Central memory CD8-positive, alpha-beta T cell (primary cell): Measurements from ENCODE around the gene PLEKHB1.
A peak's percentile ranks its signal among the peaks of the same experiment; 100 is the strongest.

ENCODE experiments used
- ATAC-seq: fragments of 150-1000 bp; cut with Tn5 transposase; replicated peaks from 2 replicates; pipeline ENCODE4 v1.10.0; 2022; ENCODE audit warnings: mild to moderate bottlenecking, moderate FRiP score, moderate number of reproducible peaks; ENCODE audit not compliant: poor library complexity, severe bottlenecking; ENCODE audit errors: extremely low read depth
- DNase-seq, 2 donors: peaks; one replicate each; pipeline ENCODE4 v3.0.0; 2021; ENCODE audit warnings: low spot score in 2 of 2
- H3K27ac Mint-ChIP-seq: one replicate; pipeline ENCODE4 v1.8.0; 2022; ENCODE audit warnings: low read depth, mild to moderate bottlenecking, moderate library complexity, mixed read lengths
- H3K27me3 Mint-ChIP-seq: one replicate; pipeline ENCODE4 v1.8.0; 2022; ENCODE audit warnings: mixed read lengths
- H3K36me3 Mint-ChIP-seq: one replicate; pipeline ENCODE4 v1.8.0; 2022; ENCODE audit warnings: mild to moderate bottlenecking, moderate library complexity, mixed read lengths; ENCODE audit not compliant: insufficient read depth
- H3K4me1 Mint-ChIP-seq: one replicate; pipeline ENCODE4 v1.8.0; 2022; ENCODE audit warnings: mixed read lengths
- H3K4me3 Mint-ChIP-seq: one replicate; pipeline ENCODE4 v1.8.0; 2022; ENCODE audit warnings: mild to moderate bottlenecking, moderate library complexity, mixed read lengths
- H3K9me3 Mint-ChIP-seq: one replicate; pipeline ENCODE4 v1.8.0; 2022; ENCODE audit warnings: mixed read lengths

PLEKHB1 gene

GRCh38 chr11:73651661-73652045 lies 5.3 kb downstream of the PLEKHB1 start:
- DNase-seq = no peak
- peaks cover 10% of the 10 kb centered on the region for H3K36me3 Mint-ChIP-seq
- no peak overlapping the region for H3K4me3 Mint-ChIP-seq
- no peaks in the 10 kb centered on the region for H3K9me3 Mint-ChIP-seq
- no peak for ATAC-seq
- no peak overlapping the region for H3K27ac Mint-ChIP-seq
- peaks cover 13% of the 10 kb centered on the region for H3K4me1 Mint-ChIP-seq
- no peaks in the 10 kb centered on the region for H3K27me3 Mint-ChIP-seq

DNA sequence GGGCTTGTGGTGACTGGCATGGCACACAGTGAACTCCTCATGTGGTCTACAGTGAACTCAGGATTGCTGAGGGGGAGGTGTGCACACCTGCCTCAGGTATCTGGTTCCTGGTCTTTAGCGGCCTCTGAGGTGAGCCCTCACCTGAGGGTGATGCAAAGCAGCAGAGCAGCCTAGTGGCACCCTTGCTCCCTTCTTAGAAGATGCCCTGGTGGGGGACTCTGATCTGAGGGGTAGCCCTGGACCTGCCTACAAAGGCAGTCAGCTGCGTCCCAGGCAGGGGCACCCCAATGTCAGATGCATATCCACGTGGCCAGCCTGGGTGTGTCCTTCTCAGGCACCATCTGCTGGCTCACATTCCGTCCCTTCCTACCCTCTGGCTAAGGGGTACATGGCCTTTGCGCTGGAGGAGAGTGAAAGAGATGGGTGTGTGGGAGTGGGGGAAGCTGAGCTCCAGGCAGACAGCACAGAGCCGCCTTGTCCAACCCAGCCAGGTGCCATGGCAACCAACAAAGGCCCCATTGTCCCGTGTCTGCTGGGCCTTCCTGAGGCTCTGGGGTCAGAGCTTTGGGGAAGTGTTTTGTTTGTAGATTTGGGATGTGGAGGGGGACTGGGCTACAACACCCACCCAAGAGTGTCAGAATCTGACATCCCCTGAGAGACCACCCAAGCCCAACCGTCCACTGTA lies 5.8 kb downstream of the PLEKHB1 start:
- Mint-ChIP-seq H3K36me3 (peaks cover 10% of the 10 kb centered on the region), H3K4me1 (peaks cover 10% of the 10 kb centered on the region), H3K27ac (no peak overlapping the region), H3K27me3 (no peaks in the 10 kb centered on the region), H3K9me3 (no peaks in the 10 kb centered on the region), H3K4me3 (no peak overlapping the region)
- DNase-seq = no peak
- no peak for ATAC-seq

DNA sequence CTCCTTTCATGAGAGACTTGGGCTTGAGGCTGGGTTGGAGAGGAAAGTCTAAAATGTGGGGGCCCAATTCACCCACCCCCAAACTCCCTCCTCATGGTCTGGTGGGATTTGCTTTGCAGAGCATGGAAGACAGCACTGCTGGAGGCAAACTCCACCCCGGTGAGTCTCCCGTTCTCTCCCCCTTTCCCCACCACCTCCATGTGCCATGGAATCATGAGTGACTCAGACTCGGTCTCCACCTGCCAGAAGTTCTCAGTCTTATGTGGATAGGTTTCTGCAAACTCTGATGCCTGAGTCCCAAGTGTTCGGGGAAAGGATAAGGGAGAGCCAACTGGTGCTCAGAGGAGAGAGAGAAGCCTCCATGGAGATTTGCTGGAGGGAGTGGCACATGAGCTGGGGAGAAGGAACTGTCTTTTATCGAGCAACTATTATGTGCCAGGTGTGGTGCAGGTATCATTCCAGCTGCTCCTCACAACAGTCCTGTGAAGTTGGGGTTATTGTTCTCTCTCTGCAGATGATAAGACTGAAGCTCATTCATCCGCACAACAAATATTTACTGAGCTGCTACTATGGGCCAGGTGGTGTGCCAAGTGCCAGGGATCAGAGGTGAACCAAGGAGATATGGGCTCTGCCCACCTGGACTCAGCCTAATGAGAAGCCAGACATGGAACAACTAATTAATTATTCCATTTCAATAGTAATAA lies 6.6 kb downstream of the PLEKHB1 start:
- Mint-ChIP-seq H3K4me3 (no peak overlapping the region), H3K9me3 (no peaks in the 10 kb centered on the region), H3K4me1 (peaks cover 2% of the 10 kb centered on the region), H3K27ac (no peak overlapping the region), H3K27me3 (no peaks in the 10 kb centered on the region), H3K36me3 (peaks cover 9% of the 10 kb centered on the region)
- ATAC-seq (no peak), DNase-seq (no peak)

- H3K4me3 Mint-ChIP-seq = no peak overlapping the region
- H3K27ac Mint-ChIP-seq = no peak overlapping the region
- H3K4me1 Mint-ChIP-seq = no peaks in the 10 kb centered on the region
- peaks cover 11% of the 10 kb centered on the region for H3K36me3 Mint-ChIP-seq
- H3K27me3 Mint-ChIP-seq = no peaks in the 10 kb centered on the region
- DNase-seq (no peak), ATAC-seq (no peak)
- H3K9me3 Mint-ChIP-seq = no peaks in the 10 kb centered on the region
Observed at GRCh38 chr11:73653996-73654395, 7.6 kb downstream of the PLEKHB1 start.

- Mint-ChIP-seq H3K36me3 (peaks cover 11% of the 10 kb centered on the region), H3K27ac (no peak overlapping the region), H3K9me3 (no peaks in the 10 kb centered on the region), H3K27me3 (no peaks in the 10 kb centered on the region), H3K4me3 (no peak overlapping the region), H3K4me1 (no peaks in the 10 kb centered on the region)
- ATAC-seq = no peak
- no peak for DNase-seq
Observed at GRCh38 chr11:73654482-73655021, 8.2 kb downstream of the PLEKHB1 start.

- DNase-seq = no peak
- Mint-ChIP-seq H3K36me3 (peaks cover 11% of the 10 kb centered on the region), H3K4me3 (no peak overlapping the region), H3K27me3 (no peaks in the 10 kb centered on the region), H3K27ac (no peak overlapping the region), H3K9me3 (no peaks in the 10 kb centered on the region), H3K4me1 (no peaks in the 10 kb centered on the region)
- ATAC-seq = no peak
Observed at GRCh38 chr11:73655686-73656085, 9.3 kb downstream of the PLEKHB1 start.

DNA sequence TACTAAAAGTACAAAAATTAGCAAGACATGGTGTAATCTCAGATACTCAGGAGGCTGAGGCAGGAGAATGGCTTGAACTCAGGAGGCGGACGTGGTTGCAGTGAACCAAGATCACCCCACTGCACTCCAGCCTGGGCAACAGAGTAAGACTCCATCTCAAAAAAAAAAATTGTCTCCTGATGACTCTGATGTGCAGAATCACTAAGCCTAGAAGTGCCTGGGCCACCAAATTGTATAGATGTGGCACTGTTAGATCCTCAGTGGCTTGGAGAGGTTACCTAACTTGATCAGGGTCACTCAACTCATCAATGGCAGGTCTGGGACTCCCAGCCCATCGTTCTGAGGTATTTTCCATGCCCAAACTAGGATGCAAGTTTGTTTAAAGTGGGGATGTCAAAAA lies 10.6 kb downstream of the PLEKHB1 start:
- Mint-ChIP-seq H3K27ac (no peak overlapping the region), H3K36me3 (peaks cover 16% of the 10 kb centered on the region), H3K9me3 (no peaks in the 10 kb centered on the region), H3K27me3 (no peaks in the 10 kb centered on the region), H3K4me3 (no peak overlapping the region), H3K4me1 (no peaks in the 10 kb centered on the region)
- DNase-seq = no peak
- ATAC-seq = no peak

DNA sequence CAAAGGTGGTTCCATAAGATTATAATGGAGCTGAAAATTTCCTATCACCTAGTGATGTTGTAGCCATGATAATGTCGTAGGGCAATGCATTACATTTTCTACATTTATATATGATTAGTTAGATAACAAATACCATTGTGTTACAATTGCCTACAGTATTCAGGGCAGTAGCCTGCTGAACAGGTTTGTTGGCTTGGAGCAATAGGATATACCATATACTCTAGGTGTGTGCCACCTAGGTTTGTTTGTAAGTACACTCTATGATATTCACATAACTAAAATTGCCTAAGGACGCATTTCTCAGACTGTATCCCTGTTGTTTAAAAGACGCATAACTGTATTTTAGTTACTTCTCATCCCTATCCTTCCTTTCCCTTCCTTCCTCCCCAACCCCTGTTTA lies 13.6 kb downstream of the PLEKHB1 start:
- no peaks in the 10 kb centered on the region for H3K9me3 Mint-ChIP-seq
- peaks cover 5% of the 10 kb centered on the region for H3K4me1 Mint-ChIP-seq
- ATAC-seq (no peak), DNase-seq (no peak)
- no peak overlapping the region for H3K27ac Mint-ChIP-seq
- H3K27me3 Mint-ChIP-seq = no peaks in the 10 kb centered on the region
- H3K4me3 Mint-ChIP-seq = no peak overlapping the region
- H3K36me3 Mint-ChIP-seq = peaks cover 12% of the 10 kb centered on the region

DNA sequence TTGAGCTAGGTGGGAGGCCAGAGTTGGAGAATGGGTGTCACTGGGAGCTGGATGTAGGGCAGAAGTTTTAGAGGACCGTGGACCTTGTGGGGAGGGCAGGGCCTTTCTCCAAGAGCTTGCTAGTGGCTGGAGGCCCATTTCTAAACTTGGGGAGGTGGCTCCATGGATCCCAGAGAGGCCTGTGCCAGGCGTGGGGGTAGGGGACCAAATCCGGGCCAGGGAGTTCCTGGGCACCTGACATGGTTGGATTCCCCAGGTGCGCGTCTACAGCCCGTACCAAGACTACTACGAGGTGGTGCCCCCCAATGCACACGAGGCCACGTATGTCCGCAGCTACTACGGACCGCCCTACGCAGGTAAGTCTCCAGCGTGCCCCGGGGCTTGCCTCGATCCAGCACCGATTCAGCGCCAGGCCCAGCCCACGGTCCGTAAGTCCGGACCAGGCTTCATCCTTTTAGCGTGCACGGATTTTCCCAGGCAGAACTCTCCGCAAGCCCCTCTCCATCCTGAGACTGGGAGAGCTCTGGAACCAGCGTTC lies 14.2 kb downstream of the PLEKHB1 start:
- no peak overlapping the region for H3K27ac Mint-ChIP-seq
- no peaks in the 10 kb centered on the region for H3K27me3 Mint-ChIP-seq
- peaks cover 12% of the 10 kb centered on the region for H3K36me3 Mint-ChIP-seq
- H3K4me3 Mint-ChIP-seq = peak overlapping the region; percentile 37
- no peak for ATAC-seq
- no peaks in the 10 kb centered on the region for H3K9me3 Mint-ChIP-seq
- no peak for DNase-seq
- H3K4me1 Mint-ChIP-seq = peaks cover 5% of the 10 kb centered on the region

DNA sequence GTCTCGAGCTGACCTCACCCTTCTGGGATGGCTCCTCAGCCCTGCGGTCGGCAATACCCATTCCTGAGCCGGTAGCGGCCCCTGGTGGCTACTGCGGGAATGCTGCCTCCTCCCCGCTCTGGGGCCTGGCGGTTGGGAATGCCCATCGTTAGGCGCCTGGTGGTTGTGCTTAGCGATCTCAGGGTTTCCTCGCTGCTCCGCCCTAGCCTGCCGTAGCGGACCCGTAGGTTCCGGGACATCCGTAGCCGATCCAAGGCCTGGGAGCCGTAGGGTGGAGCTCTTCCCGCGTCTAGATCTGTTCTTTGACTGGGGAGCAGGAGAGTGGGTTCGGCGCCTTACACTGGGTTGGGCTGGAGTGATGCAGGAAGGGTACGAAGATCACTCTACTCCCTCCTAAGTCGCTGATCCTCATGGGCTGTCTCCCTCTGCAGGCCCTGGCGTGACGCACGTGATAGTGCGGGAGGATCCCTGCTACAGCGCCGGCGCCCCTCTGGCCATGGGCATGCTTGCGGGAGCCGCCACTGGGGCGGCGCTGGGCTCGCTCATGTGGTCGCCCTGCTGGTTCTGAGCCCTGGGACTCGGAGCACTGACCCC lies 14.8 kb downstream of the PLEKHB1 start:
- ATAC-seq = peak; percentile 78
- peak; percentile 67 to 76 for DNase-seq
- peak overlapping the region; percentile 37 for H3K4me3 Mint-ChIP-seq
- peaks cover 12% of the 10 kb centered on the region for H3K36me3 Mint-ChIP-seq
- H3K4me1 Mint-ChIP-seq = peaks cover 5% of the 10 kb centered on the region
- H3K9me3 Mint-ChIP-seq = no peaks in the 10 kb centered on the region
- H3K27ac Mint-ChIP-seq = no peak overlapping the region
- no peaks in the 10 kb centered on the region for H3K27me3 Mint-ChIP-seq

DNA sequence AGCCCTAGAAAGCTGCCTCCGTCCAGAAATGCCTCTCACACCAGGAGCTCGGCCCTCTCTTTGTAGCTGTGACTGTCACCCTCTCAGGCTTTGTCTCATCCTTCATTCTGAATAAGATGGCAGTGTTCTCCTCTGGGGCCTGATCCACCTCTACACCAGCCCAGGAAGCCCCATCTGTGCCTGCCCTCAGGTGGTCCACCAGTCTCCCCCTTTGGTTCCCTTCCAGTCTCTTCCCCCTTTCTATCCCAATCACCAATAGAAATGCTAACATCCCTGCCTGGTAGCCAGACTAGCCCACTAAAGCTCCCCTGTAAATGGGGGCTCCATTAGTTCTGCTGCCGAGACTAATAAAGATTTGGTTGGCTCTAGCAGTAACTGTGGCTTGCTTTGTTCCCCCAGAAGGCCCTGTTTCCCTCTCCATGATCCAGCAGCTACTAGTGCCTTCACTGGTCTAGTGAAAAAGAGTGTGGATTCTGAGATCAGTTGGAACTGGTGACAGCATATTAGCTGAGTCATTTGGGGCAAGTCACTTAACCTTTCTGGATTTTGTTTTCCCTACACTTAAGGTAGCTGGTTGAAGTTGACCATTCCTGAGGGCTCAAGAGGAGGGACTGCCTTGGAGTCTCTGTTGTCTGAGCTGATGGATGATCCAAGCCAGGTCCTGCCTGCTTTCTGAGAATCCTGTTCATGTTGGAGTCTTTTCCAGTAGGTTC lies 16.2 kb downstream of the PLEKHB1 start:
- ATAC-seq = no peak
- Mint-ChIP-seq H3K27ac (peak overlapping the region; percentile 20), H3K27me3 (no peaks in the 10 kb centered on the region), H3K36me3 (peaks cover 13% of the 10 kb centered on the region), H3K9me3 (no peaks in the 10 kb centered on the region), H3K4me3 (no peak overlapping the region), H3K4me1 (peaks cover 5% of the 10 kb centered on the region)
- DNase-seq = no peak
